Hippocampal formation (tissue), 2 donors: Measurements from ENCODE around the gene UAP1L1.

Experiments
- DNase-seq, 2 donors: peaks; one replicate each; lab custom pipeline; 2025; lab: John Stamatoyannopoulos, UW

The UAP1L1 gene

DNA sequence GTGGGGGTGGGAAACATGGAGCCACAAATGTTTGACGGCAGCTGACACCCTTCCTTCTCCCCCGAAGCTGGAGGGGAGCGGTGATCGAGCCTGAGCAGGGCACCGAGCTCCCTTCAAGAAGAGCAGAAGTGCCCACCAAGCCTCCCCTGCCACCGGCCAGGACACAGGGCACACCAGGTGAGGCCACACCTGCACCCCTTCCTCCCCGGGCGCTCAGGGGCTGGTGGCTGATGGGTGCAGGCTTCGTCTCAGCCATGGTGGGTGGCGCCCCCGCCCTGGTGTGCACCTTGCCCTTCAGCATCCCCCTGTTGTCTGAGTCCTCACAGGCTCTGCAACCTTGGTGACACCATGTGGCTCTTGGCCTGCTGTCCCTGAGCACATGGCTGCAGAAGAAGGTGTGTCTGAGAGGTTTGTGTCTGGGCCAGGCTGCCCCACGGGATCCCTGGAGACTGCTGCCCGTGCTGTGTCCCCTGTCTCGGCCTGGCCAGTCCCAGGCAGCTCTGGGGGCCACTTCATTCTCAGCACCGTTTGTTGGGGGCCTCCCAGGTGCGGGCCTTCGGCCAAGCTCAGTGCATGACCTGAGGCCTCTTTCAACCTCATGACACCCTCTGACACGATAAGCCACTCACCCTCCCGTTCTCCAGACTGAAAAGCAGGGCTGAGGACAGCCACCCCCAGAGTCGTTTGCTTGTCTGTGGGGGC, 20.6 kb downstream of the UAP1L1 start:
- no peak for DNase-seq

DNA sequence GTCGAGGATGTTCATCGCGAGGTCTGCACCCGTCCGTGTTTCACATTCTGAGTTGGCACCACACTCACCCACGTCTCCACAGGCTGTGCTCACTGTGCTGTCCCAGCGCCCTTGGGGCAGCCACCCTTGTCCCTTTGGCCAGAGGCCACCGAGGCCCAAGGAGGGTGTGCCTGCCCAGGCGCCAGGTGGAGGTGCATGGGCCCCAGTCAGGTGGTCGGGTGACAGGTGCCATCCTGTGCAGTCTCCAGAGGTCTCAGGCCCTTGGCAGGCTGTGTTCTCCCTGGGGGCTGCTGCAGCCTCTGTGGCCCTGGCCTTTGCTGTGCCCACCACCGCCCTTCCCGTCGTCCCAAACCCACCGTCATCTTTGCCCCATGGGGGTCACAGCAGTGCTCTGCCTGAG, 21.9 kb downstream of the UAP1L1 start:
- DNase-seq = no peak

DNA sequence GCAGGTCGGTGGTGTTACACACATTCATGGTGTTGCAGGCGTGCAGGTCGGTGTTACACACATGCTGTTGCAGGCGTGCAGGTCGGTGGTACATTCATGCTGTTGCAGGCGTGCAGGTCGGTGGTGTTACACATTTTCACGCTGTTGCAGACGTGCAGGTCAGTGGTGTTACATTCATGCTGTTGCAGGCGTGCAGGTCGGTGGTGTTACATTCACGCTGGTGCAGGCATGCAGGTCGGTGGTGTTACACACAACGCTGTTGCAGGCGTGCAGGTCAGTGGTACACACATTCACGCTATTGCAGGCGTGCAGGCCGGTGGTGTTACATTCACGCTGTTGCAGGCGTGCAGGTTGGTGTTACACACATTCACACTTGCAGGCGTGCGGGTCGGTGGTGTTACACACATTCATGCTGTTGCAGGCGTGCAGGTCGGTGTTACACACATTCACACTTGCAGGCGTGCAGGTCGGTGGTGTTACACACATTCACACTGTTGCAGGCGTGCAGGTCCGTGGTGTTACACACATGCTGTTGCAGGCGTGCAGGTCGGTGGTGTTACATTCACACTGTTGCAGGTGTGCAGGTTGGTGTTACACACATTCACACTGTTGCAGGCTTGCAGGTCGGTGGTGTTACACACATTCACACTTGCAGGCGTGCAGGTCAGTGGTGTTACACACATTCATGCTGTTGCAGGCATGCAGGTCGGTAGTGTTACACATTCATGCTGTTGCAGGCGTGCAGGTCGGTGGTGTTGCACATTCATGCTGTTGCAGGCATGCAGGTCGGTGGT, 26.1 kb downstream of the UAP1L1 start:
- DNase-seq = no peak

DNA sequence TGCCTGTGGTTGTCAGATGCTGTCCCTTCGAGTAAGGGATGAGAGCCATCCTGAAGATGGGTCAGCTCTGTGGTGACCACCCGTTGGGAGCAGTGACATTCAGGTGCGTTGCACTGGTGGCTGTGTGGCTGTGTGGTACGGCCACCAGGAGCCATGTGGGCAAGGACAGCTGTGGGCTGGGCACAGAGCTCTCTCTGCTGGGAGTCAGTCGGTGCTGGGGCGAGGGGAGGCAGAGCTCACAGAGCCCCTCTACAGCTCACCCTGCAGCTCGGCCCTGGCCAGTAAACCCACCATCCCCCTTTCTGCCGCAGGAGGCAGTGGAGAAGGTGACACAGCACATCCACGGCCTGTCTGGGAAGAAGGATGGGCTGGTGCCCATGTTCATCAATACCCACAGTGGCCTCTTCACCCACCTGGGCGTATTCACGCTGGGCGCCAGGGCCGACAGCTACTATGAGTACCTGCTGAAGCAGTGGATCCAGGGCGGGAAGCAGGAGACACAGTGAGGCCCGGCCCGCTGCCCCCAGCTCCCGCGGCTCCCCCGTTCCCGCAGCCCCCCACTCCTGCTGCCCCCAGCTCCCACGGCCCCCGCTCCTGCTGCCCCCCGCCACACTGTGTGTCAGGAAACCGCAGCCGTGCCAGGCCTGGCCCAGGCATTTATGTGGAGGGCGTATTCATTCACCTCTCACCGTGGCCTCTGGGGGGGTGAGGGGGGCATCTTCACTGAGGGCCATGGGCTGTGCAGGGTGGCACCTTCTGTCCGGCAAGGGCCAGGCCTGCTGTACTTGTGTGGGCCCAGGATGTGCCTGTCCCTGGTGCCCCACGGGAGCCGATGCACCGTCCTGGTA, 28.7 kb downstream of the UAP1L1 start:
- DNase-seq = no peak

DNA sequence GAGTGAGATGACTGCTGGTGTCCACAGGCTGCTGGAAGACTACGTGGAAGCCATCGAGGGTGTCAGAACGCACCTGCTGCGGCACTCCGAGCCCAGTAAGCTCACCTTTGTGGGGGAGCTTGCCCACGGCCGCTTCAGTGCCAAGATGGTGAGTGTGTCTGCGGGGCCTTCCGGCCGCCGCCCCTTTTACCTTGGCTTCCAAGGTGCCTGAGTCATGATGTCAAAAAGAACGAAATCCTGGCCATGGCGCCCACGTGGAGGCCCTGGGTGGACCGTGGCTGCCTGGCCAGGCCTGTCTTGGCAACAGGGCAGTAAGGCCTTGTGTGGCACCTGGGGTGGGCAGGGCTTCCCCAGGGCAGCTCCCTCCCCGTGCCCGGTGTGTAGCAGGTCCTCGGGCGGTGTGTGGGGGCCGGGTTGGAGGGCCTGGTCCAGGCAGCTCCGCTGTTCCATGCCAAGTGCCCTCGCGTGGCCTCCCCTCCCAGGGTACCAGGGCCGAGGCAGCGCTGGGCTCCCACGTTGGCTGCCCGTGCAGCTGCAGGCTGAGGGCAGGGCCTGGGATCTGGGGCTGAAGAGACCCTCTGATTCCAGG, 29.4 kb downstream of the UAP1L1 start:
- DNase-seq = no peak

DNA sequence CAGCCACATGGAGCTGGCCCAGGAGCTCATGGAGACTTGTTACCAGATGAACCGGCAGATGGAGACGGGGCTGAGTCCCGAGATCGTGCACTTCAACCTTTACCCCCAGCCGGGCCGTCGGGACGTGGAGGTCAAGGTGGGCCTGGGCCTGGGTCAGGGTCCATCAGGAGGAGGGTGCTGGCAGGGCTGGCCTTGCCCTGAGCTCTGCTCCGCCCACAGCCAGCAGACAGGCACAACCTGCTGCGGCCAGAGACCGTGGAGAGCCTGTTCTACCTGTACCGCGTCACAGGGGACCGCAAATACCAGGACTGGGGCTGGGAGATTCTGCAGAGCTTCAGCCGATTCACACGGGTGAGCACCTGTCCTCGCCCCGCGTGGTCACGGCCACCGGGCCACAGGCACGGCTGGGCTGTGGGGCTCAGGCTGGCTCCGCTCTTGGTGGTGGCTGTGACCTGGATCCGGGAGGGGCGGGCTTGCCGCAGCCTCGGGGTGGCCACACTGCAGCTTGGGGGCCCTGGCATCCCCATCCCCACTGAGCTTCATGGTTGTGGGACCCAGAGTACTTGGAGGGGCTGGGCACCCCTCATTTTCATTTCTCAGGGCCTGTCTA, 30.1 kb downstream of the UAP1L1 start:
- DNase-seq = no peak

DNA sequence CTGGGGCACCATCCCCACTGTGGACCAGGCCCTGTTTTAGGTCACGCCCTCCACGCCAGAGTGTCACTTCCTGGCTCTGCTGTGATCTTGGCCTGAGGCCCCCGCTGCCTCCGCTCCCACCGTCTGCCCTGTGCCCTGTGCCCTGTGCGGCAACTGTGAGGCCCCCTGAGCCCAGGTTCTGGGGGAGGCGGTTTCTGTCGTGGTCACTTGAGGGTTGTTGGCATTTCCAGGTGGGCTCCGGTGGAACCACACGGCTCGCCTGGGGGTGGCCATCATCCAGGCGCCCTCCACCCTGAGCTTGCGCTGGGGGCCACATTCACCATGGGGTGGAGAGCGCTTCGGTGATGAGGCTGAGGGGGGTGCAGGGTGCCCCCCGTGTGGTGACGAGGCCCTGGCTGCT, 30.7 kb downstream of the UAP1L1 start:
- DNase-seq = no peak

DNA sequence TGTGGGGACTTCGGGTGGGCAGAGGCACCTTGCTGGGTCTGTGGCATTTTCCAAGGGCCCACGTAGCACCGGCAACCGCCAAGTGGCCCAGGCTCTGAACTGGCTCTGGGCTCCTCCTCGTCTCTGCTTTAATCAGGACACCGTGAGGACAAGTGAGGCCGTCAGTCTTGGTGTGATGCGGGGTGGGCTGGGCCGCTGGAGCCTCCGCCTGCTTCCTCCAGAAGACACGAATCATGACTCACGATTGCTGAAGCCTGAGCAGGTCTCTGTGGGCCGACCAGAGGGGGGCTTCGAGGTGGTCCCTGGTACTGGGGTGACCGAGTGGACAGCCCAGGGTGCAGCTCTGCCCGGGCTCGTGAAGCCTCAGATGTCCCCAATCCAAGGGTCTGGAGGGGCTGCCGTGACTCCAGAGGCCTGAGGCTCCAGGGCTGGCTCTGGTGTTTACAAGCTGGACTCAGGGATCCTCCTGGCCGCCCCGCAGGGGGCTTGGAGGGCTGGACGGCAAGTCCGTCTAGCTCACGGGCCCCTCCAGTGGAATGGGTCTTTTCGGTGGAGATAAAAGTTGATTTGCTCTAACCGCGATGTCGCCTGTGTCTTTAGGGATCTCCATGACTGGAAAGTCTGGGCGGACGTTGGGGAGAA, 31.4 kb downstream of the UAP1L1 start:
- no peak for DNase-seq

DNA sequence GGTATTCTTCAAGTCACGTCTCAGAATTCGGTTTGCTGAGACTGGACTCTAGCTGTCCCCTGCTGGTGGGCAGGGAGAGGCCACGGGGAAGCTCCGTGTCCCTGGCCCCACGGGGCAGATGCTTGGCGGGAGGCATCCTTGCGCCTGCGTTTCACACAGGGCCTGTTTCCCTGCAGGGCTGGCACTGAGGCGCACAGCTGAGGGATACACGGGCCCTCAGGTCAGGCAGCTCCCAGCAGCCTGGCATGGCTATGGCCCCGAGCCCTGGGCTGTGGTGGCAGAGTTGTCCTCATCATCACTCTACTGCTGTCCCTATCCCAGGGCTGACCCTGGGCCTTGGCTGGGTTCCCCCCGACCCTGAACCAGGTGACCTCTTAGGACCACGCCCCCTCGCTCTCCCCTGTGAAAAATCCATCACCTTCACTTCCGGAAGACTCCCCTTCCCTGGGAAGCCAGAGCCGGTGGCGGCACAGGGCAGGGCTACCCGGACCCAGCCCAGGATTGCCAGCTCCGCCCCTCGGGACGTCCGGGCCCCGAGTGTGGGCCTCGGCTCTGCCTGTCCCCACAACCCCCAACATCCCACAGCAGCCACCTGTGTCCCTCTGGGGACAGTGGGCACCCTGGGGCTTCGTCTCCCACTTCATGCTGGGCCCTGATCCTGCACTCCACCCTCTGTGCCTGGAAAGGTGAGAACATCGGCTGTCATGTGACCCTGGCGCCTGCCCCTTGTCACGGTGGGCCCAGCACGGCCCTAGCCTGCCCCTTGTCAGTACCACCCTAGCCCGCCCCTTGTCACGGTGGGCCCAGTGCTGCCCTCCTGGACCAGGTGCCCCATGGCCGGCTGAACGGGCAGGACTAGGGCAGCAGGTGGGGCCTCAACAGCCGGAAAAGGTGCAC, 32.2 kb downstream of the UAP1L1 start:
- DNase-seq = no peak

DNA sequence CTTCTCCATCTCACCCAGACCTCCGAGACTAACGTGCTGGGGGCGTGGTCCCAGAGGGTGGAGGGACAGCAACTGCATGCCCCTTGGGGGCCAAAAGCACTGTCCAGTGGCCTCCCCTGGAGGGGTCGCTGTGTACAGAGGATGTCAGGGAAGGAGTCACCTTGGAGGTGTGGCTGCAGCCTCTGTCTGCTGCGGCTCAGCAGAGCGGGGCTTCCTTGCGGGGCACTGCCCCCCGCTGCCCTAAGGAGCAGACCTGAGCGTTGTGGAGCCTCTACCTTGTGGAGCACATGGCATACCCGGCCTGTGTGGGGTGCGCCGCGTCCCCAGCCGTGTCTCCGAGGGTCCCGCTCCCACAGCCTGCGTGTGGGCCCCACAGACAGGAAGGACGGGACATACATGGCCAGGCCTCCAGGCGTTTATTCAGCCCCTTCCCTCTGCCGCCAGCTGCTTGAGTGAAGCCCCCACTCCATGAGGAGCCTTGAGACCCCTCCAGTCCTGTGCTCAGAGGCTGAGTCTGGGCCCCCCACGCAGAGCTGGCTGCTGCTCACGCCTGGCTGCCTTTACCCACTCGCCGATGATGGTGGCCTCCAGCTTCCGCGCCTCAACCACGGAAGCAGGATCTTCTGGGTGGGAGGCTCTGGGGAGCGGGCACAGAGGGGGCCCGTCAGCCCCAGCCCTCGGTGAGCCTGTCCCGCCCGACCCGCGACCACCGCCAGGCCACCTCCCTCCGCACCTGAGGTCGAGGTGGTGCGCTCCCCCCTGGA, 33.0 kb downstream of the UAP1L1 start:
- no peak for DNase-seq

DNA sequence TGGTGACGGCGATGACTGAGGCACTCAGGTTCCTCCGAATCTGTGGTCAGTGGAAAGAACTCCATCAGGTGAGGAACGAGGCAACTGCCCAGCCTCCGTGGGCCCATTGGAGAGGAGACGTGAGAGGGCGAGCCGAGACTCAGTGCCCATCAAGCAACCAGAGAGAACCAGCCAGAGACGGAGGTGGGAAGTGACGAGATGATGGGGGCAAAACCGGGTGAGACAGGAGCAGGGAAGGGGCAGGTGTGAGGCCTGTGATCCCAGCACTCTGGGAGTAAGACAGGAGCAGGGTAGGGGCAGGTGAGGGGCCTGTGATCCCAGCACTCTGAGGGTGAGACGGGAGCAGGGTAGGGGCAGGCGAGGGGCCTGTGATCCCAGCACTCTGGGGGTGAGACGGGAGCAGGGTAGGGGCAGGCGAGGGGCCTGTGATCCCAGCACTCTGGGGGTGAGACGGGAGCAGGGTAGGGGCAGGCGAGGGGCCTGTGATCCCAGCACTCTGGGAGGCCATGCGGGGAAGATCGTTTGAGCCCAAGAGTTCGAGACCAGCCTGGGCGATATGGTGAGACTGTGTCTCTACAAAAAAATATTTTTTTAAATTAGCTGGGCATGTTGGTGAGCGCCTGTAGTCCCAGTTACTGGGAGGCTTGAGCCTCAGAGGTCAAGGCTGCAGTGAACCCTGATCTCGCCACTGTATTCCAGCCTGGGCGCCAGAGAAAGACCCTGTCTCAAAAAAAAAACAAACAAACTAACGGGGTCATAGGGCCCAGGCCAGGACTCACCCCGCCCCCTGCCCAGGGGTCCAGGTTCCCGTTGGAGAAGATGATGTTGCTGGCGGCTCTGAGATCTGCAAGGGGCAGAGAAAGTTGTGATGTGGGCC, 33.8 kb downstream of the UAP1L1 start:
- no peak for DNase-seq

DNA sequence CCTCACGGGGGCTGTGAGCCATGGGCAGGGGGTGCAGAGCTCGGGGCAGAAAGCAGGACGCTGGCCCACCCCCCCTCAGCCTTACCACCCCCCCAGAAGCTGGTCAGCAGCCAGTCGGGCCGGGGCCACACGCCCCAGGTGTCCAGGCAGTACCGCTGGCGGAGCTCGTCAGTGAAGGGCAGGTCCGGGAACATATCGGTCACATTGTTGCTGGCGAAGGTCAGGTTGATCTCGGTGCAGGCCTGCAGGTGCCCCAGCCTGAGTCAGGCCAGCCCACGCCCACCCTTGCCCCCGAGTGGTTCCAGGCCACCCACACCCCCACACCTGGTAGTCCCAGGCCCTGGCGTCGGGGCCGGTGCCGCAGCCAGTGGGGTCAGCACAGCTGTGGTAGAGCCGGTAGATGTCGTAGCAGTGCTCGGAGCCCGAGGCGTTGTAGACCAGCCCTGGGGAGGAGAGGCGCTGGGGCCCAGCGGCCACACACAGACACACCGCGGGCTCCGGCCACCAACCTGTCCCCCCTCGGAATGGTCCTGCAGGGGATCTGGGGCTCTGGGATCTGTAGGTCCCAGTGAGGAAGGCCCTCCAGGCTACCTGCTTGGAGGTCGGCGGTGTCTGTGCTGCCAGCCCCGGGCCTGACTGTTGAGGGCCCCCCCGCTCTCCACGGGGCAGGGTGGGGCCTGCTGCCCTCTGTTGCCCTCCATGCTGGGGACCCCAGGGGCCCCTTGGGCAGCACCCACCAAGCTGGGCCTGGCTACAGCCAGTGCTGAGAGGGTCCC, 34.7 kb downstream of the UAP1L1 start:
- no peak for DNase-seq

DNA sequence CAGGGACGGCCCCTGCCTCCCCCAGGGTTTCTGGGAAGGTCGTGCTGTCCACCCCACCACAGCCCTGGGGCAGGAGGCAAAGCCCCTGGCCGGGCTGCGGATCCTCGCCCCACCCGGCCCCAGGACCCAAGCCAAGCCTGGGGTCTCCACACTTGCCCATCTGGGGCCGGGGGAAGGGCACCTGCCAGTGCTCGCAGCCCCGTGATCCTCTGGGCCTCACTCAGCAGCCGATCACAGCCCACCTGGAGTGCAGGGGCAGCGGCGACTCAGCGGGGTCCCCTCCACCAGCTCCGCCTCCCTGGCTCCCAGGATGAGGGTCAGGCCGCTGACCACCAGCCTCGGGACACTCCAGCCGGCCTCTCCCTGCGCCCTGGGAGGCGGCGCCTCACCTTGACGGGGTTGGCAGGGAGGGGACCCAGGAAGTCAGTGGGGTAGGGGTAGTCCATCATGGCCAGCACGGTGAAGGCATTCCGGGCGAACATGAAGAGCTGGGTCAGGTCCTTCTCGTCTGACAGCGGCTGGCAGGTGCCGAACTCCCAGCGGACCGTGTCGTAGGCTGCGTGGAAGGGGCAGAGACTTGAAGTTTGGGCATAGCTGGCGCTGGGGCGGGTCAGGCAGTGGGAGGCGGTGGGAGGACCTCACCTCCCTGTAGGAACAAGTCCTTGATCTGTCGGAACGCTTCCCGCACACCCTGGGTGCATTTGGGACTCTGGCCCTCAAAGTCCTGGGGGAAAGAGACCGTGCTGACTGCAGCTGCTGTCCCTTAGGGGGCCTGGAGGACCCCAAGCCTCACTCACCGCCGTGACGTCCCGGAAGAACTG, 35.5 kb downstream of the UAP1L1 start:
- no peak for DNase-seq

DNA sequence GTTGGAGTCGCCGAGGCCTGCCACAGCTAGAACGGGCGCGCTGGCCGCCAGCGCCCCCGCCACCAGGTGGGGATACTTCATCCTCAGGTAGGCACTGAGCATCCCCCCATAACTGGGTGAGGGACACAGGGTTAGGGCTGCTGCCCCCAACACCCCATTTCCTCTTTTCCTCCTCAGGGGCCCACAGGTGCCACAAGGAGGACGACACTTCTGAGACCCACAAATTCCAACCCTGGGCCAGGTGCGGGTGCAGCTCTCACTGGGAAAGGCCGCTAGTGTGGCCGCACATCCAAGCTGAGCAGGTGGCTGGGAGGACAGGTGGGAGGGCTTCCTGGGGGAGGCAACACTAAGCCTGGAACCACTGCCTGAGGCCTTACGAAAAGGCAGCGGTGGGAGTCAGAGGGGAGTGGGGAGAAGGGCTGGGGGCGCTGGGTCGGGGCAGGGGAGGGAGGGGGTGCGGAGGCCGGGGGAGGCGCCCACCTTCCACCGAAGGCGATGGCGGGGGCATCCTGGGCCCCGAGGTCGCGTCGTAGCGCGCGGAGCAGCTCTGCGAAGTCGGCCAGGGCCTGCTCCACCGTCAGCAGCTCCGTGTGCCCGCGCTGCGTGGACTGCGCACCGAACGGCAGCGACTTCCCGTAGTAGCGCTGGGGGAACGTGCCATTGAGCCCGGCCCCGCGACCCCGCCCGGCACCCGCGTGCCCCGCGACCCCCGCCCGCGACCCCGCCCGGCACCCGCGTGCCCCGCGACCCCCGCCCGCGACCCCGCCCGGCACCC, 36.3 kb downstream of the UAP1L1 start:
- DNase-seq = no peak

DNA sequence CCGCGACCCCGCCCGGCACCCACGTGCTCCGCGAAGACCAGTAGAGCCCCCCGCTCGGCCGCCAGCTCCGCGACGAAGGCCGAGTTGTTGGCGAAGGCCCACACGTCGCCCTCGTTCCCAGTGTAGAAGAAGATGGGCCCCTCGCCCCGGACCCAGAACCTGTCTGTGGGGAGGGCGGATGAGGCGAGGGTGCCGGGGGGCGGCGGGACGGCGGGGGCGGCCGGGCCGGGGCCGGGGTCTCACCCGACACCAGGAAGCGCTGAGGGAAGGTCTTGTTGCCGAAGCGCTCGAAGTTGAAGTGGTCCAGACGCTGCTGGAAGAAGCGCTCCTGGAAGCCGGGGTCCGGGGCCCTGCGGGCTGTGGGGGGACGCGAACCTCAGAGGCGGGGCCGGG, 36.9 kb downstream of the UAP1L1 start:
- DNase-seq = no peak
